SH-SY5Y (cell line): ENCODE data around the gene GASK1A.

Experiments used
- GATA2 ChIP-seq: IDR thresholded peaks from 2 replicates; pipeline ENCODE4 v1.6.1; 2011; ENCODE audit warnings: mild to moderate bottlenecking, low read depth, low read length
- GATA3 ChIP-seq: IDR thresholded peaks from 2 replicates; pipeline ENCODE4 v1.6.1; 2011; ENCODE audit warnings: low read depth, mild to moderate bottlenecking, low read length, moderate library complexity

GRCh38 chr3:43072361-43072760 is 93.2 kb downstream of the GASK1A start:
- TF ChIP-seq GATA3: no peak
- no peak for TF ChIP-seq GATA2
